WERI-Rb-1 (cell line): ENCODE measurements around the gene SAP30L.

Experiments
- DNase-seq: peaks from one replicate; pipeline ENCODE4 v3.0.0-alpha.2; 2020
- H3K27ac ChIP-seq: fragments of 250-450 bp; sonication (Bioruptor Pico); 2 replicates; pipeline ENCODE4 v1.5.1; 2020; ENCODE audit warnings: mild to moderate bottlenecking, moderate library complexity
- H3K27me3 ChIP-seq: fragments of 250-450 bp; sonication (Bioruptor Pico); 2 replicates; pipeline ENCODE4 v1.5.1; 2021; ENCODE audit warnings: mild to moderate bottlenecking, low read depth, moderate library complexity; ENCODE audit not compliant: insufficient read depth, severe bottlenecking
- H3K36me3 ChIP-seq: fragments of 250-450 bp; sonication (Bioruptor Pico); 2 replicates; pipeline ENCODE4 v1.5.1; 2020; ENCODE audit warnings: mild to moderate bottlenecking, moderate library complexity
- H3K4me3 ChIP-seq: 2 replicates; pipeline ENCODE4 v1.5.1; 2011; ENCODE audit warnings: low read depth, mild to moderate bottlenecking, control low read depth, low read length
- H3K9me3 ChIP-seq: fragments of 250-450 bp; sonication (Bioruptor Pico); 2 replicates; pipeline ENCODE4 v1.5.1; 2021; ENCODE audit warnings: mild to moderate bottlenecking, moderate library complexity; ENCODE audit not compliant: severe bottlenecking
- TF ChIP-seq, protein P1 (sequence below): IDR thresholded peaks from 2 replicates; pipeline ENCODE4 v1.5.1; 2011; ENCODE audit warnings: low read depth, mild to moderate bottlenecking, control low read depth, inconsistent platforms, low read length

SAP30L gene

DNA sequence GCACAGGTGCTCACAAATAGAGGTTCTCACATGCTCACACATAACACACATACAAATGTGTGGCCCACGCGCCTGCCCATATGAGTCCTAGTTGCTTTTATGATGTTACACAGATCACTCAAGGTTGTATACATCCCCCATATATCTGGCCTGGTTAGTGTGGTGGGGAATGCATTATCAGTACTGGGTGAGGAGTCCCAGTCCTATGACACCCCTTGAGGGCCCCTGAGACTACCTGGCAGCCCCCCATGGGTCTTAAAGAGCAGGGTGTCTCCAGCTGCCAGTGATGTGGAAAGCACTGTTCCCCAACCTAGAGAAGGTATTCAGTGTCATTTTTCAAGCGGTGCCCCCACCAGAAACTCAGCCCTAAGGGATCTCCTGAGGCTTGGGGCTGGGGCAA, 35.0 kb downstream of the SAP30L start:
- no peaks in the 10 kb centered on the region for H3K27me3 ChIP-seq
- H3K4me3 ChIP-seq = no peak overlapping the region
- no peaks in the 10 kb centered on the region for H3K9me3 ChIP-seq
- DNase-seq = no peak
- TF ChIP-seq, protein P1, sequence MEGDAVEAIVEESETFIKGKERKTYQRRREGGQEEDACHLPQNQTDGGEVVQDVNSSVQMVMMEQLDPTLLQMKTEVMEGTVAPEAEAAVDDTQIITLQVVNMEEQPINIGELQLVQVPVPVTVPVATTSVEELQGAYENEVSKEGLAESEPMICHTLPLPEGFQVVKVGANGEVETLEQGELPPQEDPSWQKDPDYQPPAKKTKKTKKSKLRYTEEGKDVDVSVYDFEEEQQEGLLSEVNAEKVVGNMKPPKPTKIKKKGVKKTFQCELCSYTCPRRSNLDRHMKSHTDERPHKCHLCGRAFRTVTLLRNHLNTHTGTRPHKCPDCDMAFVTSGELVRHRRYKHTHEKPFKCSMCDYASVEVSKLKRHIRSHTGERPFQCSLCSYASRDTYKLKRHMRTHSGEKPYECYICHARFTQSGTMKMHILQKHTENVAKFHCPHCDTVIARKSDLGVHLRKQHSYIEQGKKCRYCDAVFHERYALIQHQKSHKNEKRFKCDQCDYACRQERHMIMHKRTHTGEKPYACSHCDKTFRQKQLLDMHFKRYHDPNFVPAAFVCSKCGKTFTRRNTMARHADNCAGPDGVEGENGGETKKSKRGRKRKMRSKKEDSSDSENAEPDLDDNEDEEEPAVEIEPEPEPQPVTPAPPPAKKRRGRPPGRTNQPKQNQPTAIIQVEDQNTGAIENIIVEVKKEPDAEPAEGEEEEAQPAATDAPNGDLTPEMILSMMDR = no peak
- H3K27ac ChIP-seq = no peak overlapping the region
- H3K36me3 ChIP-seq = peaks cover 1% of the 10 kb centered on the region; the same call in 1 of the 2 replicates

DNA sequence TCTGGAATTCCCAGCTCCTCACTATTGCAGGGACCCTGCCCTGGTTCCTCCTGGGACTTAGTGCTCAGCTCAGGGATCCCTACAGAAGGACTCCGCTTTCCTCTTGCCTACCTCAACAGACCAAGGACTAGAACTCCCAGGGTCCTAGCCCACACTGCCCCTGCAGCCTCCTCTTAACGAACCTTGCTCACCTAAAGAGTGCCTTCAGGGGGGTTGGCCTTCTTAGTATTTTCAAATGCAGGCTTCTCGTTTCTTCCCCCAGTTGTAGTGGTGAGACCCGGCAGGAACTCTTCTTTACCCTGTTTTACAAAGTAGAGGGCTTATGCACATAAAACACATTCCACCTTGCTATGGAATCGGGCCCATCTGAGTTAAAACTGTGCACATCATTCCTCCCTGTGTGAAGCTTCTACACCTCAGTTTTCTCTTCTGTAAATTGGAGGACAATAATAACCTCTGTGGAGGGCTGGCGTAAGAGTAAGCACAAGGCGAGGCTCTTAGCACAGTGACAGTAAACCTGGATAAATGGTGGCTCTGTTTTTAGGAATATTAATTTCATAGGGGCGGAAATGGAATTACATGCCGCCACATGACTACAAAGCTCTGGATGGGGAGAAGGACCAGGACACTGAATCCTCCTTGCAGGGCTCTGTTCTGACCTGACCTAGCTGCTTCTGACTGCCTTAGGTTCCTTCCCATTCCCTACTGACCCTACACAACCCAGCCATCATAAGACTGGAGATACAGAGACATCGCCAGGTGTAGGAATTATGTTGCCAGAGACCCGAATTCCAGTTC, 36.0 kb downstream of the SAP30L start:
- H3K36me3 ChIP-seq = no peaks in the 10 kb centered on the region
- no peaks in the 10 kb centered on the region for H3K9me3 ChIP-seq
- no peaks in the 10 kb centered on the region for H3K27me3 ChIP-seq
- TF ChIP-seq, protein P1 = no peak
- no peak overlapping the region for H3K4me3 ChIP-seq
- no peak overlapping the region for H3K27ac ChIP-seq
- no peak for DNase-seq

DNA sequence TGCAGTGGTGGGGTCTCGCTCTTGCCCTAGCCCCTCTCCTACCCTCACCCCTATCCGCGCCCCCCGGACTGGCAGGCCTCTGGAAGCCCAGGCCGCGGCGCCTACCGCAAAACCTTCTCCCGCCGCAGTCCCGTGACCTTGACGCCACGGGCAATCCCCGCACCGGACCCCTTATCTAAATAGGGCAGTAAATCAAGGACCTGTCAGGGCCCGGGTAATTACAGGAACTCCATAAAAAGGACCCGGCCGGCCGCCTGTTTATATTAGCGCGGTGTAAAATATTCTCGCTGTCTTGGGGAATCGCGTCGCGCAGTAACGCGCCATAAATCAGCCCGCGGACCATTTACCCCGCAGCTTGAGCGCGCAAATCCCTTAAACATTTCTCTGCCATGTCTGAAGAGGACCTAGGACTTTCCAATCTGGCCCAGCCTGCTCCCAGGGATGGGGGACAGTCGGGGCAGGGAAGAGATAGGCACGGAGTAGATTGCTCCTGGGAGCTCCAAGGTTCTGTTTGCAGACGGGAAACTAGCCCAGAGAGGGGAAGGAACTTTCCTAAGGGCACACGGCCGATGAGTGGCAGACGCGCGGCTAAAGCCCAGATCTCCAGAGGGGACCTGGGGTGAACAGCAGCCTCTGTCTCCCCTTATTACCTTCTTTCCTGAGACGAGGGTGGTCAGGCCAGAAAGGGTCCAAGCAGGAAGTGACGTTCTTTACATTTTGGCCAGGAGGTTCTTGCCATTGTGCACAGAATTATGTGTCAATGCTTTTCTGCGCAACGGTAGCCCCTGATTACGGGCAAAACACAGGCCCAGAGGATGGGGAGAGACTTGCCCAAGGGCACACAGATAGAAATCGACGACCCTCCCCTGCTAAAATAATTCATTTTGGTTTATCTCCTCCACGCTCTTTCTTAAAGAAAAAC, 37.0 kb downstream of the SAP30L start:
- no peak for DNase-seq
- TF ChIP-seq, protein P1 = no peak
- Histone ChIP-seq H3K4me3 (no peak overlapping the region), H3K9me3 (no peaks in the 10 kb centered on the region), H3K27me3 (no peaks in the 10 kb centered on the region), H3K36me3 (no peaks in the 10 kb centered on the region), H3K27ac (no peak overlapping the region)

DNA sequence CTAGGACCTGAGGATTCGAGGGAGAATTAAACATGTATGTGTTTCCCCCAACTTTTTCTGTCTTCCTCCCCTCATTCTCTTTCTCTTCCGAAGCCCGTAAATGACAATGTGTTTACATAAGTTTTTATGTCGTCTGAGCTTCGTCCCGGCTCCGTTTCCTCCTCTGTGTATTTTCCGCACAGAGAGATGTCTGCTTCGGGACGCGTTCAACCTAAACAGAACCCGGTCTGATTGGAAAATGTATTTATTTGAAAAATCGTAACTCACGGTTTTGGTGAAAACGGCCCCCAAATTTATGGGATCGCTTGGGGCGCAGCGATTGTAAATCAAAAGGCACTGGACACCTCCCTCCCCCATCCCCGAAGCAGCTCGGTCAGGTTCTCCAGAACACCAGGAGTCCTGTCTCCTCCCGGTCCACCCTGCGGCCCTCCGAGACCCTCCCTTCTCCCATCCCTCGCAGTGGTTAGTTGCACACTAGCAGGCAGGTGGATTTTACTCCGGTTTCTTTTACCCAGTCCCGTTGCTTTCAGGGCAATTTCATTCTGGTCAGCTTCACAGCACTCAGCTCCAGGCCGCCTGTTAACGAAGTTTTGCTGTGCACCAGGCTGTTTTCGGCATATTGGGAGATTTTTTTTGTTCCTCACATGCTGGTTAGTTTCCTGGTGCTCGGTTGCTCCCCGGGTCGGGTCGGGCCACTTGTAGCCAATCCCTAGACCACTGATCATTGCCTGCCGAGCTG, 38.0 kb downstream of the SAP30L start:
- Histone ChIP-seq H3K36me3 (no peaks in the 10 kb centered on the region), H3K27ac (0 out of 2 replicates have a peak overlapping the region, but pooled peaks have one; percentile 2), H3K9me3 (no peaks in the 10 kb centered on the region), H3K4me3 (peak overlapping the region; percentile 17), H3K27me3 (no peaks in the 10 kb centered on the region)
- peak; percentile 73 for DNase-seq
- TF ChIP-seq, protein P1 = no peak

DNA sequence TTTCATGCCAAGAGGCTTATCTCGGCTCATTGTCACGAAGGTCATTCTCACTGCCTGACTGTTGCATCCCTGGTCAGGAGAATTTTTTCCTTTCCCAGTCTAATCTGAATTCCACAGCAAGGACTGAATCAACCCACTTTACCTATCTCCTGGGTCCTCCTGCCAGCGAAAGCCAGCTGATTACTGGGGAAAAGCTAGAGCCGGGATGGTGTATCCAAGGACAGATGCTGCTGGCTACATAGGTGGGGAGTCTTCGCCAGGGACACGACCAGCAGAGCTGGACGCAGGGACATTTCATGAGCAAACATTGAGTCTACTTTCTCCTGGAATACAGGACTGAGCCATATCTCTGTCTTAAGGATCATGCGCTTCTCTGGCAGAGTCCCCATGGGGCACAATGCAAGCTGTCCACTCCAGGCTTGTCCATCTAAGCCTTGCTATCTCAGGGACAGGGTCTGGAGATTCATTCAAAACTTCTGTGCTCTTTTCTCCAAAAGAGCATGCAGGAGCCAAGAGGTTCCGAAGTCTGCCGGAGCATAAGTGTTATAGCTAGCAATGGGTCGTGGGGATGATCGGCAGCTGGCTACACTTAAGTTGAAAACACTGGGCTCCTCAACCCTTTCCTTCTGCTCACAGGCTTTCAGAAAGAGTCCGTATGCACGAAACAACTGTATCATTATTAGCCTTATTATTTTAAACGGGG, 38.7 kb downstream of the SAP30L start:
- Histone ChIP-seq H3K4me3 (peak overlapping the region; percentile 17), H3K9me3 (no peaks in the 10 kb centered on the region), H3K27ac (no peak overlapping the region), H3K36me3 (no peaks in the 10 kb centered on the region), H3K27me3 (no peaks in the 10 kb centered on the region)
- TF ChIP-seq, protein P1 = no peak
- DNase-seq = no peak
